Rectal smooth muscle tissue (tissue), 1 donor: ENCODE results near the gene OR10A4.
"Not testable (repeated sequence)": the region's sequence is repeated elsewhere in the genome, so short reads cannot be mapped to it uniquely, and the experiment has no call there.

Source experiments
- H3K27ac ChIP-seq: one replicate; pipeline ENCODE4 v1.7.0; 2013; ENCODE audit warnings: low read depth, low read length, inconsistent platforms
- H3K27me3 ChIP-seq: one replicate; pipeline ENCODE4 v1.7.0; 2013; ENCODE audit warnings: low read length; ENCODE audit not compliant: control insufficient read depth, insufficient read depth
- H3K36me3 ChIP-seq: one replicate; pipeline ENCODE4 v1.7.0; 2013; ENCODE audit warnings: low read length; ENCODE audit not compliant: control insufficient read depth, insufficient read depth
- H3K4me1 ChIP-seq: one replicate; pipeline ENCODE4 v1.7.0; 2013; ENCODE audit warnings: low read length; ENCODE audit not compliant: control insufficient read depth, insufficient read depth
- H3K4me3 ChIP-seq: one replicate; pipeline ENCODE4 v1.7.0; 2013; ENCODE audit warnings: low read length
- H3K9ac ChIP-seq: one replicate; pipeline ENCODE4 v1.7.0; 2013; ENCODE audit warnings: low read length

The OR10A4 gene

GRCh38 chr11:6864438-6864837 is 12.0 kb upstream of the OR10A4 start:
- H3K4me3 ChIP-seq: no peak overlapping the region
- H3K27me3 ChIP-seq: no peaks in the 10 kb centered on the region
- H3K9ac ChIP-seq: no peak overlapping the region
- H3K27ac ChIP-seq: no peak overlapping the region
- no peaks in the 10 kb centered on the region for H3K36me3 ChIP-seq
- H3K4me1 ChIP-seq: no peaks in the 10 kb centered on the region

GRCh38 chr11:6871278-6871677 is 5.1 kb upstream of the OR10A4 start:
- no peak overlapping the region for H3K4me3 ChIP-seq
- H3K9ac ChIP-seq: no peak overlapping the region
- no peaks in the 10 kb centered on the region for H3K4me1 ChIP-seq
- no peaks in the 10 kb centered on the region for H3K36me3 ChIP-seq
- no peak overlapping the region for H3K27ac ChIP-seq
- no peaks in the 10 kb centered on the region for H3K27me3 ChIP-seq

DNA sequence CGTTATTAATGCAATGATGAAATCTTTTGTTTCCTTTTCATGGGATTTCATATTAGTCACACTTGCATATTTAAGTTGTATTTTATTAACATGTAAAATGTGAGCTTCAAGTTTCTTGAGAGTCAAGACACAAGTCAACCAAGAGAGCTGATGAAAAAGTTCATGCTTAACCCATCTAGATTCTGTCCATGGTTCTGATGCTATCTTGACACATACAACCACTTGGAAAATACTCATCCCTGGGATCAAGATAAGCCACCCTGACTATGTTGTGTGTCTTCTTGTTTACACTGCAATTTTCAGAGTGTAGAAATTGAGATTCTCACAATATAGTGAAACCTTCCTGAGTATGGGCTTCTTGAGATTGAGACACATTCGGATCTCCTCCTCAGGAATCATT is 664 bp upstream of the OR10A4 start:
- no peaks in the 10 kb centered on the region for H3K36me3 ChIP-seq
- H3K4me1 ChIP-seq: no peaks in the 10 kb centered on the region
- H3K27ac ChIP-seq: no peak overlapping the region
- H3K9ac ChIP-seq: no peak overlapping the region
- H3K4me3 ChIP-seq: no peak overlapping the region
- H3K27me3 ChIP-seq: no peaks in the 10 kb centered on the region

DNA sequence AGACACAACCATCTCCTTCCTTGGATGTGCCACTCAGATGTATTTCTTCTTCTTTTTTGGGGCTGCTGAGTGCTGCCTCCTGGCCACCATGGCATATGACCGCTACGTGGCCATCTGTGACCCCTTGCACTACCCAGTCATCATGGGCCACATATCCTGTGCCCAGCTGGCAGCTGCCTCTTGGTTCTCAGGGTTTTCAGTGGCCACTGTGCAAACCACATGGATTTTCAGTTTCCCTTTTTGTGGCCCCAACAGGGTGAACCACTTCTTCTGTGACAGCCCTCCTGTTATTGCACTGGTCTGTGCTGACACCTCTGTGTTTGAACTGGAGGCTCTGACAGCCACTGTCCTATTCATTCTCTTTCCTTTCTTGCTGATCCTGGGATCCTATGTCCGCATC is 489 bp downstream of the OR10A4 start:
- H3K27ac ChIP-seq: no peak overlapping the region

DNA sequence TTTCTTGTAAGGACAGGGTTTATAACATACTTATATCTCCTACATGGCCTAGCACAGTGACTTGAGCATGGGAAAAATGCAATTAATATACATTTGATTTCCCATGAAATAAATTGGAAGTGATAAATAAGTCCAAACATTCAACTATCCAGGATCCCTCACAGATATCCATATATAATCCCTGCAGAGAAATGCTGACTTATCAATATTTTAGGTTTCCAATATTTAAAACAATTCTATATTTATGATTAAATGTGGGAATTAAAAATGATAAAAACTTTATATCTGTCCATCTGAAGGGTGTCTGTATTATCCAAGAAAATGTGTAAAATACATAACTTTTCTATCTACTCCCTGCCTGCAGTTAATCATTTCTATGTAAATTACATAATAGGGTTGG is 6.3 kb downstream of the OR10A4 start:
- Histone ChIP-seq H3K27me3 (no peaks in the 10 kb centered on the region), H3K27ac (no peak overlapping the region), H3K4me1 (no peaks in the 10 kb centered on the region), H3K36me3 (no peaks in the 10 kb centered on the region), H3K4me3 (no peak overlapping the region), H3K9ac (no peak overlapping the region)

More for the DNA sequence above, 489 bp downstream of the OR10A4 start:
- Histone ChIP-seq H3K9ac (no peak overlapping the region), H3K27me3 (no peaks in the 10 kb centered on the region), H3K36me3 (no peaks in the 10 kb centered on the region), H3K4me1 (no peaks in the 10 kb centered on the region), H3K4me3 (no peak overlapping the region)

GRCh38 chr11:6887711-6888110 is 11.3 kb downstream of the OR10A4 start:
- not testable (repeated sequence) for H3K36me3 ChIP-seq, H3K9ac ChIP-seq, H3K4me1 ChIP-seq, H3K27ac ChIP-seq, H3K27me3 ChIP-seq, H3K4me3 ChIP-seq

DNA sequence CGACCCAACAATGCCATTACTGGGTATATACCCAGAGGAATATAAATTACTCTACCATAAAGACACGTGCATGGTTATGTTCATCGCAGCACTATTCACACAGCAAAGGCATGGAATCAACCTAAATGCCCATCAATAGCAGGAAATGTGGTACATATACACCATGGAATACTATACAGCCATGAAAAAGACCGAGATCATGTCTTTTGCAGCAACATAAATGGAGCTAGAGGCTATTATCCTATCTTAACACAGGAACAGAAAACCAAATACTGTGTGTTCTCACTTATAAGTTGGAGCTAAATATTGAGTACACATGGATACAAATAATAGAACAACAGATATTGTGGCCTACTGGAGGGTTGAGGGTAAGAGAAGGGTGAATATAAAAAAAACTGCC is 12.4 kb downstream of the OR10A4 start:
- Histone ChIP-seq H3K4me3 (no peak overlapping the region), H3K36me3 (no peaks in the 10 kb centered on the region), H3K27ac (no peak overlapping the region), H3K9ac (no peak overlapping the region), H3K27me3 (no peaks in the 10 kb centered on the region), H3K4me1 (no peaks in the 10 kb centered on the region)

DNA sequence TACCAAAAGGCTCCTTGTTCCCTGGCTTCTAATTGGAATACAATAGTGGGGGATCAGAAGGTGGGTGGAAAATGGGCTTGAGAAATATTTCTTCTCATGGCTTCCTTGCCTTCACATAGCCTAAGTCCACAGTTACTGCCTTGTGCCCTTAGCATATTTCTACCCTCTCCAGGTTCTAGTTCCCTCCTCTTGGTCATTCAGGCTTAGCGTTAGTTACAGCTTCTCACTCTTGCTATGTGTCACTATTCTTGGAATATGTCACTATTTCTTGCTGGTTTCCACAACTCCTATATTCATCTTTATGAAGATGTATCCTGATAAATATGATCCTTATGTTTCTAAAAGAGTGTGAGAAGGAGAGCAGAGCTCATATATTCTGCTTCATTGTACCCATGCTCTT is 13.4 kb downstream of the OR10A4 start:
- no peaks in the 10 kb centered on the region for H3K36me3 ChIP-seq
- H3K4me1 ChIP-seq: no peaks in the 10 kb centered on the region
- no peak overlapping the region for H3K4me3 ChIP-seq
- no peak overlapping the region for H3K9ac ChIP-seq
- no peaks in the 10 kb centered on the region for H3K27me3 ChIP-seq
- no peak overlapping the region for H3K27ac ChIP-seq

GRCh38 chr11:6892400-6892799 is 16.0 kb downstream of the OR10A4 start, which contains the start of gene OR2D2:
Gene OR2D2 (minus strand): TSS chr11:6892500. CDS start chr11:6892500, 0 bp downstream.
- no peaks in the 10 kb centered on the region for H3K36me3 ChIP-seq
- H3K4me1 ChIP-seq: no peaks in the 10 kb centered on the region
- H3K27ac ChIP-seq: no peak within 1 kb of the TSS
- H3K4me3 ChIP-seq: no peak within 1 kb of the TSS
- no peaks in the 10 kb centered on the region for H3K27me3 ChIP-seq
- H3K9ac ChIP-seq: no peak within 1 kb of the TSS

GRCh38 chr11:6894097-6894496 is 17.7 kb downstream of the OR10A4 start:
- H3K27me3 ChIP-seq: no peaks in the 10 kb centered on the region
- no peak overlapping the region for H3K4me3 ChIP-seq
- H3K36me3 ChIP-seq: no peaks in the 10 kb centered on the region
- no peaks in the 10 kb centered on the region for H3K4me1 ChIP-seq
- H3K27ac ChIP-seq: no peak overlapping the region
- no peak overlapping the region for H3K9ac ChIP-seq

GRCh38 chr11:6895010-6895409 is 18.6 kb downstream of the OR10A4 start:
- no peaks in the 10 kb centered on the region for H3K36me3 ChIP-seq
- no peaks in the 10 kb centered on the region for H3K27me3 ChIP-seq
- no peak overlapping the region for H3K27ac ChIP-seq
- H3K9ac ChIP-seq: no peak overlapping the region
- H3K4me3 ChIP-seq: no peak overlapping the region
- no peaks in the 10 kb centered on the region for H3K4me1 ChIP-seq

- Histone ChIP-seq H3K27ac (no peak overlapping the region), H3K9ac (no peak overlapping the region), H3K4me3 (no peak overlapping the region), H3K27me3 (no peaks in the 10 kb centered on the region), H3K36me3 (no peaks in the 10 kb centered on the region), H3K4me1 (no peaks in the 10 kb centered on the region)
Observed at GRCh38 chr11:6898911-6899310, 22.5 kb downstream of the OR10A4 start.

GRCh38 chr11:6900327-6900999 is 24.0 kb downstream of the OR10A4 start:
- Histone ChIP-seq H3K4me1 (no peaks in the 10 kb centered on the region), H3K36me3 (no peaks in the 10 kb centered on the region)

More at GRCh38 chr11:6900327-6900999, 24.0 kb downstream of the OR10A4 start:
- no peak overlapping the region for H3K27ac ChIP-seq
- no peak overlapping the region for H3K4me3 ChIP-seq
- H3K27me3 ChIP-seq: no peaks in the 10 kb centered on the region
- H3K9ac ChIP-seq: no peak overlapping the region
